ENCODE measurements around the gene ANKRD13C. TPM values are rescaled to one million over a fixed set of nuclear protein-coding genes. Genes with fewer than 3 reads are reported as not detected.

Gene ANKRD13C
- polyA plus RNA-seq, 1 of the 3 experiments (the other 2 are of a cell fraction): 5.2 TPM

- 83% methylated on average over 1 of the region's 1 CpG for WGBS (ENCODE audit: low lambda C conversion rate)
- POLR2A ChIA-PET: no interaction called here
- no peak overlapping the region for H2AFZ ChIP-seq (ENCODE audit: low read depth)
- no peaks in the 10 kb centered on the region for H4K20me1 ChIP-seq (ENCODE audit: insufficient read depth)
- H3K9me3 ChIP-seq: no peaks in the 10 kb centered on the region
- H3K9me2 ChIP-seq: 0 out of 2 replicates have a peak, but pooled peaks cover 3% of the 10 kb centered on the region
- H3K4me2 ChIP-seq: no peak overlapping the region
- H3F3A ChIP-seq (replicated peaks; ENCODE audit: insufficient read depth): peaks cover 25% of the 10 kb centered on the region
- CTCF ChIA-PET: interaction anchor here (1.1 to 1.2 kb wide), 2 partner anchors 22 to 88 kb away, joined by 3 to 4 read pairs; no protein-coding TSS in a partner anchor
- TF ChIP-seq, protein P1, sequence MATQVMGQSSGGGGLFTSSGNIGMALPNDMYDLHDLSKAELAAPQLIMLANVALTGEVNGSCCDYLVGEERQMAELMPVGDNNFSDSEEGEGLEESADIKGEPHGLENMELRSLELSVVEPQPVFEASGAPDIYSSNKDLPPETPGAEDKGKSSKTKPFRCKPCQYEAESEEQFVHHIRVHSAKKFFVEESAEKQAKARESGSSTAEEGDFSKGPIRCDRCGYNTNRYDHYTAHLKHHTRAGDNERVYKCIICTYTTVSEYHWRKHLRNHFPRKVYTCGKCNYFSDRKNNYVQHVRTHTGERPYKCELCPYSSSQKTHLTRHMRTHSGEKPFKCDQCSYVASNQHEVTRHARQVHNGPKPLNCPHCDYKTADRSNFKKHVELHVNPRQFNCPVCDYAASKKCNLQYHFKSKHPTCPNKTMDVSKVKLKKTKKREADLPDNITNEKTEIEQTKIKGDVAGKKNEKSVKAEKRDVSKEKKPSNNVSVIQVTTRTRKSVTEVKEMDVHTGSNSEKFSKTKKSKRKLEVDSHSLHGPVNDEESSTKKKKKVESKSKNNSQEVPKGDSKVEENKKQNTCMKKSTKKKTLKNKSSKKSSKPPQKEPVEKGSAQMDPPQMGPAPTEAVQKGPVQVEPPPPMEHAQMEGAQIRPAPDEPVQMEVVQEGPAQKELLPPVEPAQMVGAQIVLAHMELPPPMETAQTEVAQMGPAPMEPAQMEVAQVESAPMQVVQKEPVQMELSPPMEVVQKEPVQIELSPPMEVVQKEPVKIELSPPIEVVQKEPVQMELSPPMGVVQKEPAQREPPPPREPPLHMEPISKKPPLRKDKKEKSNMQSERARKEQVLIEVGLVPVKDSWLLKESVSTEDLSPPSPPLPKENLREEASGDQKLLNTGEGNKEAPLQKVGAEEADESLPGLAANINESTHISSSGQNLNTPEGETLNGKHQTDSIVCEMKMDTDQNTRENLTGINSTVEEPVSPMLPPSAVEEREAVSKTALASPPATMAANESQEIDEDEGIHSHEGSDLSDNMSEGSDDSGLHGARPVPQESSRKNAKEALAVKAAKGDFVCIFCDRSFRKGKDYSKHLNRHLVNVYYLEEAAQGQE (IDR thresholded peaks at IDR 0.05; ENCODE audit: low read depth, low read length): no peak
- TF ChIP-seq FOXJ3 (CRISPR knock-in tag; IDR thresholded peaks at IDR 0.05): no peak
- TF ChIP-seq MAX (IDR thresholded peaks at IDR 0.05; ENCODE audit: low read depth): no peak
- TF ChIP-seq RFX5 (IDR thresholded peaks at IDR 0.05; ENCODE audit: low read length): no peak
- TF ChIP-seq GABPA (IDR thresholded peaks at IDR 0.05; ENCODE audit: low read depth): no peak
- TF ChIP-seq, protein P2, sequence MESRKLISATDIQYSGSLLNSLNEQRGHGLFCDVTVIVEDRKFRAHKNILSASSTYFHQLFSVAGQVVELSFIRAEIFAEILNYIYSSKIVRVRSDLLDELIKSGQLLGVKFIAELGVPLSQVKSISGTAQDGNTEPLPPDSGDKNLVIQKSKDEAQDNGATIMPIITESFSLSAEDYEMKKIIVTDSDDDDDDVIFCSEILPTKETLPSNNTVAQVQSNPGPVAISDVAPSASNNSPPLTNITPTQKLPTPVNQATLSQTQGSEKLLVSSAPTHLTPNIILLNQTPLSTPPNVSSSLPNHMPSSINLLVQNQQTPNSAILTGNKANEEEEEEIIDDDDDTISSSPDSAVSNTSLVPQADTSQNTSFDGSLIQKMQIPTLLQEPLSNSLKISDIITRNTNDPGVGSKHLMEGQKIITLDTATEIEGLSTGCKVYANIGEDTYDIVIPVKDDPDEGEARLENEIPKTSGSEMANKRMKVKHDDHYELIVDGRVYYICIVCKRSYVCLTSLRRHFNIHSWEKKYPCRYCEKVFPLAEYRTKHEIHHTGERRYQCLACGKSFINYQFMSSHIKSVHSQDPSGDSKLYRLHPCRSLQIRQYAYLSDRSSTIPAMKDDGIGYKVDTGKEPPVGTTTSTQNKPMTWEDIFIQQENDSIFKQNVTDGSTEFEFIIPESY (IDR thresholded peaks at IDR 0.05; ENCODE audit: borderline replicate concordance, low read depth): no peak
- TF ChIP-seq MEF2A (IDR thresholded peaks at IDR 0.05; ENCODE audit: borderline replicate concordance, low read depth): no peak
- TF ChIP-seq ELF1 (IDR thresholded peaks at IDR 0.05): no peak
- no peak for TF ChIP-seq FOSL2 (IDR thresholded peaks at IDR 0.05; ENCODE audit: borderline replicate concordance, low read depth)
- TF ChIP-seq EZH2phosphoT487 (IDR thresholded peaks at IDR 0.05; ENCODE audit: borderline replicate concordance, low read depth): no peak
- TF ChIP-seq POLR2AphosphoS5 (IDR thresholded peaks at IDR 0.05; ENCODE audit: low read depth, low read length): no peak
- TF ChIP-seq USF1 (IDR thresholded peaks at IDR 0.05; ENCODE audit: borderline replicate concordance, low read depth): no peak
- TF ChIP-seq YY1 (IDR thresholded peaks at IDR 0.05; ENCODE audit: low read depth): no peak
- TF ChIP-seq NRF1 (IDR thresholded peaks at IDR 0.05; ENCODE audit: low read depth, low read length): no peak
- no peak for TF ChIP-seq MXI1 (IDR thresholded peaks at IDR 0.05; ENCODE audit: low read depth, low read length)
- TF ChIP-seq, protein P3, sequence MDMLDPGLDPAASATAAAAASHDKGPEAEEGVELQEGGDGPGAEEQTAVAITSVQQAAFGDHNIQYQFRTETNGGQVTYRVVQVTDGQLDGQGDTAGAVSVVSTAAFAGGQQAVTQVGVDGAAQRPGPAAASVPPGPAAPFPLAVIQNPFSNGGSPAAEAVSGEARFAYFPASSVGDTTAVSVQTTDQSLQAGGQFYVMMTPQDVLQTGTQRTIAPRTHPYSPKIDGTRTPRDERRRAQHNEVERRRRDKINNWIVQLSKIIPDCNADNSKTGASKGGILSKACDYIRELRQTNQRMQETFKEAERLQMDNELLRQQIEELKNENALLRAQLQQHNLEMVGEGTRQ (IDR thresholded peaks at IDR 0.05; ENCODE audit: borderline replicate concordance, low read depth, low read length): no peak
- no peak for TF ChIP-seq TAF1 (IDR thresholded peaks at IDR 0.05; ENCODE audit: borderline replicate concordance, low read depth, low read length)
- no peak for TF ChIP-seq NFIC (IDR thresholded peaks at IDR 0.05; ENCODE audit: borderline replicate concordance)
- TF ChIP-seq RCOR1 (IDR thresholded peaks at IDR 0.05; ENCODE audit: low read length): no peak
- H3K36me3 ChIP-seq (replicated peaks in 1 of 2; ENCODE audit: control insufficient read depth in 1 of 2, insufficient read depth in 2 of 2, low read length in 1 of 2): peaks cover 0 to 15% of the 10 kb centered on the region in 2 experiments
- no peaks in the 10 kb centered on the region; a peak in 1 of 4 replicates for H3K4me1 ChIP-seq (ENCODE audit: control insufficient read depth in 1 of 2, insufficient read depth in 2 of 2, low read depth in 1 of 2, low read length in 1 of 2)
- H3K27ac ChIP-seq (ENCODE audit: low read depth in 2 of 2, low read length in 1 of 2): no peak overlapping the region
- DNase-seq: no peak
- no peak overlapping the region for H3K4me3 ChIP-seq (ENCODE audit: low read depth in 2 of 2, low read length in 1 of 2)
- peaks cover 60% of the 10 kb centered on the region for H3K79me2 ChIP-seq (ENCODE audit: insufficient read depth)
- H3K9ac ChIP-seq: no peak overlapping the region
- no peaks in the 10 kb centered on the region for H3K27me3 ChIP-seq (ENCODE audit: insufficient read depth)
These were observed 38.7 kb downstream of the ANKRD13C start for GRCh38 chr1:70315782-70316181.
